Ascending aorta (tissue), 2 donors: ENCODE results near the gene CMTR1. TPM values are rescaled to one million over a fixed set of nuclear protein-coding genes. Genes with fewer than 3 reads are reported as not detected.
A peak's percentile ranks its signal among the peaks of the same experiment; 100 is the strongest.
"Not testable (repeated sequence)": the region's sequence is repeated elsewhere in the genome, so short reads cannot be mapped to it uniquely, and the experiment has no call there.

Source experiments
- DNase-seq, 2 donors: peaks; one replicate each; pipeline ENCODE4 v3.0.0-alpha.2; 2019; ENCODE audit warnings: low spot score in 2 of 2
- H3K27ac ChIP-seq, 2 donors: fragments of 200-600 bp; sonication (generic); one replicate each; pipeline ENCODE4 v1.5.1; 2016 to 2017; ENCODE audit warnings: mild to moderate bottlenecking in 1 of 2
- H3K27me3 ChIP-seq: fragments of 200-600 bp; sonication (generic); one replicate; pipeline ENCODE4 v1.5.1; 2017
- H3K36me3 ChIP-seq, 2 donors: fragments of 200-600 bp; sonication (generic); one replicate each; pipeline ENCODE4 v1.5.1; 2016
- H3K4me1 ChIP-seq, 2 donors: fragments of 200-600 bp; sonication (generic); one replicate each; pipeline ENCODE4 v1.5.1; 2016 to 2017; ENCODE audit warnings: mild to moderate bottlenecking in 1 of 2
- H3K4me3 ChIP-seq, 2 donors: fragments of 200-600 bp; sonication (generic); one replicate each; pipeline ENCODE4 v1.5.1; 2016 to 2017; ENCODE audit warnings: mild to moderate bottlenecking in 1 of 2
- H3K9me3 ChIP-seq, 2 donors: fragments of 200-600 bp; sonication (generic); one replicate each; pipeline ENCODE4 v1.5.1; 2016
- CTCF ChIP-seq, 3 experiments: fragments of 200-600 bp in 2 of 3; fragments of 450-650 bp in 1 of 3; sonication (generic) in 2 of 3; IDR thresholded peaks; one replicate each; pipeline ENCODE4 v1.5.1; 2016 to 2019; ENCODE audit warnings: antibody characterized with exemption in 3 of 3, mild to moderate bottlenecking in 1 of 3, moderate library complexity in 1 of 3
- intact Hi-C: fragments of 100-400 bp; cut with DNase I; formaldehyde crosslinking; loops from one replicate; pipeline ENCODE4 v1.15.1; 2023
- total RNA-seq: library from RNA; depleted of rRNA; stranded (reverse); fragments of >200 nt; gene quantifications from one replicate; pipeline ENCODE4 v1.1.0, GENCODE V29; 2016

The CMTR1 gene
- total RNA-seq, 1 donor from 2014 or later = 24.5 TPM

- TF ChIP-seq CTCF (IDR thresholded peaks at IDR 0.05) = no peak
- H3K36me3 ChIP-seq = no peaks in the 10 kb centered on the region
- DNase-seq = peak; percentile 85 to 98
- H3K27me3 ChIP-seq = no peaks in the 10 kb centered on the region
- no peaks in the 10 kb centered on the region for H3K9me3 ChIP-seq
- intact Hi-C loops = loop anchor here (5.0 kb wide), 2 partner anchors 67 to 193 kb away; partner anchors contain the start of gene CMTR1
- H3K27ac ChIP-seq = peak within 1 kb of the TSS in 1 of 2 donors; percentile 23
- peak within 1 kb of the TSS; percentile 82 to 91 for H3K4me3 ChIP-seq
- no peaks in the 10 kb centered on the region for H3K4me1 ChIP-seq
Observed at GRCh38 chr6:37499433-37500293, 66.6 kb downstream of the CMTR1 start, which contains the start of gene CCDC167. CCDC167 (minus strand) TSS chr6:37499893; CDS start chr6:37499863, 30 bp downstream.

GRCh38 chr6:37500294-37500608 is 67.2 kb downstream of the CMTR1 start:
- Histone ChIP-seq H3K4me3 (peak overlapping the region; percentile 82 to 91), H3K27me3 (no peaks in the 10 kb centered on the region), H3K27ac (no peak overlapping the region), H3K36me3 (no peaks in the 10 kb centered on the region), H3K9me3 (no peaks in the 10 kb centered on the region), H3K4me1 (no peaks in the 10 kb centered on the region)
- TF ChIP-seq CTCF (IDR thresholded peaks at IDR 0.05) = no peak
- intact Hi-C loops = loop anchor here (5.0 kb wide), 1 partner anchor 68 kb away; the partner anchor contains the start of gene CMTR1
- DNase-seq = no peak

- not testable (repeated sequence) for H3K4me3 ChIP-seq, DNase-seq, H3K27ac ChIP-seq, H3K4me1 ChIP-seq, H3K36me3 ChIP-seq, H3K9me3 ChIP-seq, H3K27me3 ChIP-seq
- intact Hi-C loops = loop anchor here (5.0 kb wide), 1 partner anchor 69 kb away; the partner anchor contains the start of gene CMTR1
Observed at GRCh38 chr6:37500904-37501303, 67.9 kb downstream of the CMTR1 start.

- H3K27ac ChIP-seq = no peak overlapping the region
- no peak for DNase-seq
- no peaks in the 10 kb centered on the region for H3K9me3 ChIP-seq
- no peaks in the 10 kb centered on the region for H3K27me3 ChIP-seq
- H3K4me1 ChIP-seq = no peaks in the 10 kb centered on the region
- TF ChIP-seq CTCF (IDR thresholded peaks at IDR 0.05) = no peak
- H3K4me3 ChIP-seq = no peak overlapping the region
- no peaks in the 10 kb centered on the region for H3K36me3 ChIP-seq
- intact Hi-C loops = loop anchor here (5.0 kb wide), 1 partner anchor 70 kb away; the partner anchor contains the start of gene CMTR1
Observed at GRCh38 chr6:37501632-37502491, 68.8 kb downstream of the CMTR1 start.

GRCh38 chr6:37502703-37503291 is 69.8 kb downstream of the CMTR1 start:
- DNase-seq = no peak
- intact Hi-C loops = loop anchor here (5.0 kb wide), 1 partner anchor 70 kb away; the partner anchor contains the start of gene CMTR1
- Histone ChIP-seq H3K9me3 (no peaks in the 10 kb centered on the region), H3K36me3 (no peaks in the 10 kb centered on the region), H3K4me3 (no peak overlapping the region), H3K27me3 (no peaks in the 10 kb centered on the region), H3K27ac (no peak overlapping the region), H3K4me1 (no peaks in the 10 kb centered on the region)
- TF ChIP-seq CTCF (IDR thresholded peaks at IDR 0.05) = no peak
